GM18870 (cell line): ENCODE measurements around the gene DPP7.

Source experiments
- ATAC-seq: cut with Tn5 transposase; IDR thresholded peaks from one replicate; pipeline ENCODE4 v1.9.1; 2021; ENCODE audit warnings: moderate library complexity; ENCODE audit not compliant: unreplicated experiment

Gene DPP7

DNA sequence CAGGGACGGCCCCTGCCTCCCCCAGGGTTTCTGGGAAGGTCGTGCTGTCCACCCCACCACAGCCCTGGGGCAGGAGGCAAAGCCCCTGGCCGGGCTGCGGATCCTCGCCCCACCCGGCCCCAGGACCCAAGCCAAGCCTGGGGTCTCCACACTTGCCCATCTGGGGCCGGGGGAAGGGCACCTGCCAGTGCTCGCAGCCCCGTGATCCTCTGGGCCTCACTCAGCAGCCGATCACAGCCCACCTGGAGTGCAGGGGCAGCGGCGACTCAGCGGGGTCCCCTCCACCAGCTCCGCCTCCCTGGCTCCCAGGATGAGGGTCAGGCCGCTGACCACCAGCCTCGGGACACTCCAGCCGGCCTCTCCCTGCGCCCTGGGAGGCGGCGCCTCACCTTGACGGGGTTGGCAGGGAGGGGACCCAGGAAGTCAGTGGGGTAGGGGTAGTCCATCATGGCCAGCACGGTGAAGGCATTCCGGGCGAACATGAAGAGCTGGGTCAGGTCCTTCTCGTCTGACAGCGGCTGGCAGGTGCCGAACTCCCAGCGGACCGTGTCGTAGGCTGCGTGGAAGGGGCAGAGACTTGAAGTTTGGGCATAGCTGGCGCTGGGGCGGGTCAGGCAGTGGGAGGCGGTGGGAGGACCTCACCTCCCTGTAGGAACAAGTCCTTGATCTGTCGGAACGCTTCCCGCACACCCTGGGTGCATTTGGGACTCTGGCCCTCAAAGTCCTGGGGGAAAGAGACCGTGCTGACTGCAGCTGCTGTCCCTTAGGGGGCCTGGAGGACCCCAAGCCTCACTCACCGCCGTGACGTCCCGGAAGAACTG is 1.8 kb downstream of the DPP7 start:
- ATAC-seq: no peak

DNA sequence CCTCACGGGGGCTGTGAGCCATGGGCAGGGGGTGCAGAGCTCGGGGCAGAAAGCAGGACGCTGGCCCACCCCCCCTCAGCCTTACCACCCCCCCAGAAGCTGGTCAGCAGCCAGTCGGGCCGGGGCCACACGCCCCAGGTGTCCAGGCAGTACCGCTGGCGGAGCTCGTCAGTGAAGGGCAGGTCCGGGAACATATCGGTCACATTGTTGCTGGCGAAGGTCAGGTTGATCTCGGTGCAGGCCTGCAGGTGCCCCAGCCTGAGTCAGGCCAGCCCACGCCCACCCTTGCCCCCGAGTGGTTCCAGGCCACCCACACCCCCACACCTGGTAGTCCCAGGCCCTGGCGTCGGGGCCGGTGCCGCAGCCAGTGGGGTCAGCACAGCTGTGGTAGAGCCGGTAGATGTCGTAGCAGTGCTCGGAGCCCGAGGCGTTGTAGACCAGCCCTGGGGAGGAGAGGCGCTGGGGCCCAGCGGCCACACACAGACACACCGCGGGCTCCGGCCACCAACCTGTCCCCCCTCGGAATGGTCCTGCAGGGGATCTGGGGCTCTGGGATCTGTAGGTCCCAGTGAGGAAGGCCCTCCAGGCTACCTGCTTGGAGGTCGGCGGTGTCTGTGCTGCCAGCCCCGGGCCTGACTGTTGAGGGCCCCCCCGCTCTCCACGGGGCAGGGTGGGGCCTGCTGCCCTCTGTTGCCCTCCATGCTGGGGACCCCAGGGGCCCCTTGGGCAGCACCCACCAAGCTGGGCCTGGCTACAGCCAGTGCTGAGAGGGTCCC is 2.6 kb downstream of the DPP7 start:
- ATAC-seq: no peak

DNA sequence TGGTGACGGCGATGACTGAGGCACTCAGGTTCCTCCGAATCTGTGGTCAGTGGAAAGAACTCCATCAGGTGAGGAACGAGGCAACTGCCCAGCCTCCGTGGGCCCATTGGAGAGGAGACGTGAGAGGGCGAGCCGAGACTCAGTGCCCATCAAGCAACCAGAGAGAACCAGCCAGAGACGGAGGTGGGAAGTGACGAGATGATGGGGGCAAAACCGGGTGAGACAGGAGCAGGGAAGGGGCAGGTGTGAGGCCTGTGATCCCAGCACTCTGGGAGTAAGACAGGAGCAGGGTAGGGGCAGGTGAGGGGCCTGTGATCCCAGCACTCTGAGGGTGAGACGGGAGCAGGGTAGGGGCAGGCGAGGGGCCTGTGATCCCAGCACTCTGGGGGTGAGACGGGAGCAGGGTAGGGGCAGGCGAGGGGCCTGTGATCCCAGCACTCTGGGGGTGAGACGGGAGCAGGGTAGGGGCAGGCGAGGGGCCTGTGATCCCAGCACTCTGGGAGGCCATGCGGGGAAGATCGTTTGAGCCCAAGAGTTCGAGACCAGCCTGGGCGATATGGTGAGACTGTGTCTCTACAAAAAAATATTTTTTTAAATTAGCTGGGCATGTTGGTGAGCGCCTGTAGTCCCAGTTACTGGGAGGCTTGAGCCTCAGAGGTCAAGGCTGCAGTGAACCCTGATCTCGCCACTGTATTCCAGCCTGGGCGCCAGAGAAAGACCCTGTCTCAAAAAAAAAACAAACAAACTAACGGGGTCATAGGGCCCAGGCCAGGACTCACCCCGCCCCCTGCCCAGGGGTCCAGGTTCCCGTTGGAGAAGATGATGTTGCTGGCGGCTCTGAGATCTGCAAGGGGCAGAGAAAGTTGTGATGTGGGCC is 3.4 kb downstream of the DPP7 start:
- no peak for ATAC-seq

DNA sequence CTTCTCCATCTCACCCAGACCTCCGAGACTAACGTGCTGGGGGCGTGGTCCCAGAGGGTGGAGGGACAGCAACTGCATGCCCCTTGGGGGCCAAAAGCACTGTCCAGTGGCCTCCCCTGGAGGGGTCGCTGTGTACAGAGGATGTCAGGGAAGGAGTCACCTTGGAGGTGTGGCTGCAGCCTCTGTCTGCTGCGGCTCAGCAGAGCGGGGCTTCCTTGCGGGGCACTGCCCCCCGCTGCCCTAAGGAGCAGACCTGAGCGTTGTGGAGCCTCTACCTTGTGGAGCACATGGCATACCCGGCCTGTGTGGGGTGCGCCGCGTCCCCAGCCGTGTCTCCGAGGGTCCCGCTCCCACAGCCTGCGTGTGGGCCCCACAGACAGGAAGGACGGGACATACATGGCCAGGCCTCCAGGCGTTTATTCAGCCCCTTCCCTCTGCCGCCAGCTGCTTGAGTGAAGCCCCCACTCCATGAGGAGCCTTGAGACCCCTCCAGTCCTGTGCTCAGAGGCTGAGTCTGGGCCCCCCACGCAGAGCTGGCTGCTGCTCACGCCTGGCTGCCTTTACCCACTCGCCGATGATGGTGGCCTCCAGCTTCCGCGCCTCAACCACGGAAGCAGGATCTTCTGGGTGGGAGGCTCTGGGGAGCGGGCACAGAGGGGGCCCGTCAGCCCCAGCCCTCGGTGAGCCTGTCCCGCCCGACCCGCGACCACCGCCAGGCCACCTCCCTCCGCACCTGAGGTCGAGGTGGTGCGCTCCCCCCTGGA is 4.2 kb downstream of the DPP7 start:
- no peak for ATAC-seq

DNA sequence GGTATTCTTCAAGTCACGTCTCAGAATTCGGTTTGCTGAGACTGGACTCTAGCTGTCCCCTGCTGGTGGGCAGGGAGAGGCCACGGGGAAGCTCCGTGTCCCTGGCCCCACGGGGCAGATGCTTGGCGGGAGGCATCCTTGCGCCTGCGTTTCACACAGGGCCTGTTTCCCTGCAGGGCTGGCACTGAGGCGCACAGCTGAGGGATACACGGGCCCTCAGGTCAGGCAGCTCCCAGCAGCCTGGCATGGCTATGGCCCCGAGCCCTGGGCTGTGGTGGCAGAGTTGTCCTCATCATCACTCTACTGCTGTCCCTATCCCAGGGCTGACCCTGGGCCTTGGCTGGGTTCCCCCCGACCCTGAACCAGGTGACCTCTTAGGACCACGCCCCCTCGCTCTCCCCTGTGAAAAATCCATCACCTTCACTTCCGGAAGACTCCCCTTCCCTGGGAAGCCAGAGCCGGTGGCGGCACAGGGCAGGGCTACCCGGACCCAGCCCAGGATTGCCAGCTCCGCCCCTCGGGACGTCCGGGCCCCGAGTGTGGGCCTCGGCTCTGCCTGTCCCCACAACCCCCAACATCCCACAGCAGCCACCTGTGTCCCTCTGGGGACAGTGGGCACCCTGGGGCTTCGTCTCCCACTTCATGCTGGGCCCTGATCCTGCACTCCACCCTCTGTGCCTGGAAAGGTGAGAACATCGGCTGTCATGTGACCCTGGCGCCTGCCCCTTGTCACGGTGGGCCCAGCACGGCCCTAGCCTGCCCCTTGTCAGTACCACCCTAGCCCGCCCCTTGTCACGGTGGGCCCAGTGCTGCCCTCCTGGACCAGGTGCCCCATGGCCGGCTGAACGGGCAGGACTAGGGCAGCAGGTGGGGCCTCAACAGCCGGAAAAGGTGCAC is 5.0 kb downstream of the DPP7 start:
- ATAC-seq: no peak

DNA sequence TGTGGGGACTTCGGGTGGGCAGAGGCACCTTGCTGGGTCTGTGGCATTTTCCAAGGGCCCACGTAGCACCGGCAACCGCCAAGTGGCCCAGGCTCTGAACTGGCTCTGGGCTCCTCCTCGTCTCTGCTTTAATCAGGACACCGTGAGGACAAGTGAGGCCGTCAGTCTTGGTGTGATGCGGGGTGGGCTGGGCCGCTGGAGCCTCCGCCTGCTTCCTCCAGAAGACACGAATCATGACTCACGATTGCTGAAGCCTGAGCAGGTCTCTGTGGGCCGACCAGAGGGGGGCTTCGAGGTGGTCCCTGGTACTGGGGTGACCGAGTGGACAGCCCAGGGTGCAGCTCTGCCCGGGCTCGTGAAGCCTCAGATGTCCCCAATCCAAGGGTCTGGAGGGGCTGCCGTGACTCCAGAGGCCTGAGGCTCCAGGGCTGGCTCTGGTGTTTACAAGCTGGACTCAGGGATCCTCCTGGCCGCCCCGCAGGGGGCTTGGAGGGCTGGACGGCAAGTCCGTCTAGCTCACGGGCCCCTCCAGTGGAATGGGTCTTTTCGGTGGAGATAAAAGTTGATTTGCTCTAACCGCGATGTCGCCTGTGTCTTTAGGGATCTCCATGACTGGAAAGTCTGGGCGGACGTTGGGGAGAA is 5.8 kb downstream of the DPP7 start:
- ATAC-seq: no peak

DNA sequence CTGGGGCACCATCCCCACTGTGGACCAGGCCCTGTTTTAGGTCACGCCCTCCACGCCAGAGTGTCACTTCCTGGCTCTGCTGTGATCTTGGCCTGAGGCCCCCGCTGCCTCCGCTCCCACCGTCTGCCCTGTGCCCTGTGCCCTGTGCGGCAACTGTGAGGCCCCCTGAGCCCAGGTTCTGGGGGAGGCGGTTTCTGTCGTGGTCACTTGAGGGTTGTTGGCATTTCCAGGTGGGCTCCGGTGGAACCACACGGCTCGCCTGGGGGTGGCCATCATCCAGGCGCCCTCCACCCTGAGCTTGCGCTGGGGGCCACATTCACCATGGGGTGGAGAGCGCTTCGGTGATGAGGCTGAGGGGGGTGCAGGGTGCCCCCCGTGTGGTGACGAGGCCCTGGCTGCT is 6.6 kb downstream of the DPP7 start:
- ATAC-seq: no peak

DNA sequence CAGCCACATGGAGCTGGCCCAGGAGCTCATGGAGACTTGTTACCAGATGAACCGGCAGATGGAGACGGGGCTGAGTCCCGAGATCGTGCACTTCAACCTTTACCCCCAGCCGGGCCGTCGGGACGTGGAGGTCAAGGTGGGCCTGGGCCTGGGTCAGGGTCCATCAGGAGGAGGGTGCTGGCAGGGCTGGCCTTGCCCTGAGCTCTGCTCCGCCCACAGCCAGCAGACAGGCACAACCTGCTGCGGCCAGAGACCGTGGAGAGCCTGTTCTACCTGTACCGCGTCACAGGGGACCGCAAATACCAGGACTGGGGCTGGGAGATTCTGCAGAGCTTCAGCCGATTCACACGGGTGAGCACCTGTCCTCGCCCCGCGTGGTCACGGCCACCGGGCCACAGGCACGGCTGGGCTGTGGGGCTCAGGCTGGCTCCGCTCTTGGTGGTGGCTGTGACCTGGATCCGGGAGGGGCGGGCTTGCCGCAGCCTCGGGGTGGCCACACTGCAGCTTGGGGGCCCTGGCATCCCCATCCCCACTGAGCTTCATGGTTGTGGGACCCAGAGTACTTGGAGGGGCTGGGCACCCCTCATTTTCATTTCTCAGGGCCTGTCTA is 7.1 kb downstream of the DPP7 start:
- ATAC-seq: no peak

DNA sequence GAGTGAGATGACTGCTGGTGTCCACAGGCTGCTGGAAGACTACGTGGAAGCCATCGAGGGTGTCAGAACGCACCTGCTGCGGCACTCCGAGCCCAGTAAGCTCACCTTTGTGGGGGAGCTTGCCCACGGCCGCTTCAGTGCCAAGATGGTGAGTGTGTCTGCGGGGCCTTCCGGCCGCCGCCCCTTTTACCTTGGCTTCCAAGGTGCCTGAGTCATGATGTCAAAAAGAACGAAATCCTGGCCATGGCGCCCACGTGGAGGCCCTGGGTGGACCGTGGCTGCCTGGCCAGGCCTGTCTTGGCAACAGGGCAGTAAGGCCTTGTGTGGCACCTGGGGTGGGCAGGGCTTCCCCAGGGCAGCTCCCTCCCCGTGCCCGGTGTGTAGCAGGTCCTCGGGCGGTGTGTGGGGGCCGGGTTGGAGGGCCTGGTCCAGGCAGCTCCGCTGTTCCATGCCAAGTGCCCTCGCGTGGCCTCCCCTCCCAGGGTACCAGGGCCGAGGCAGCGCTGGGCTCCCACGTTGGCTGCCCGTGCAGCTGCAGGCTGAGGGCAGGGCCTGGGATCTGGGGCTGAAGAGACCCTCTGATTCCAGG is 7.8 kb downstream of the DPP7 start:
- no peak for ATAC-seq

DNA sequence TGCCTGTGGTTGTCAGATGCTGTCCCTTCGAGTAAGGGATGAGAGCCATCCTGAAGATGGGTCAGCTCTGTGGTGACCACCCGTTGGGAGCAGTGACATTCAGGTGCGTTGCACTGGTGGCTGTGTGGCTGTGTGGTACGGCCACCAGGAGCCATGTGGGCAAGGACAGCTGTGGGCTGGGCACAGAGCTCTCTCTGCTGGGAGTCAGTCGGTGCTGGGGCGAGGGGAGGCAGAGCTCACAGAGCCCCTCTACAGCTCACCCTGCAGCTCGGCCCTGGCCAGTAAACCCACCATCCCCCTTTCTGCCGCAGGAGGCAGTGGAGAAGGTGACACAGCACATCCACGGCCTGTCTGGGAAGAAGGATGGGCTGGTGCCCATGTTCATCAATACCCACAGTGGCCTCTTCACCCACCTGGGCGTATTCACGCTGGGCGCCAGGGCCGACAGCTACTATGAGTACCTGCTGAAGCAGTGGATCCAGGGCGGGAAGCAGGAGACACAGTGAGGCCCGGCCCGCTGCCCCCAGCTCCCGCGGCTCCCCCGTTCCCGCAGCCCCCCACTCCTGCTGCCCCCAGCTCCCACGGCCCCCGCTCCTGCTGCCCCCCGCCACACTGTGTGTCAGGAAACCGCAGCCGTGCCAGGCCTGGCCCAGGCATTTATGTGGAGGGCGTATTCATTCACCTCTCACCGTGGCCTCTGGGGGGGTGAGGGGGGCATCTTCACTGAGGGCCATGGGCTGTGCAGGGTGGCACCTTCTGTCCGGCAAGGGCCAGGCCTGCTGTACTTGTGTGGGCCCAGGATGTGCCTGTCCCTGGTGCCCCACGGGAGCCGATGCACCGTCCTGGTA is 8.5 kb downstream of the DPP7 start:
- ATAC-seq: no peak

DNA sequence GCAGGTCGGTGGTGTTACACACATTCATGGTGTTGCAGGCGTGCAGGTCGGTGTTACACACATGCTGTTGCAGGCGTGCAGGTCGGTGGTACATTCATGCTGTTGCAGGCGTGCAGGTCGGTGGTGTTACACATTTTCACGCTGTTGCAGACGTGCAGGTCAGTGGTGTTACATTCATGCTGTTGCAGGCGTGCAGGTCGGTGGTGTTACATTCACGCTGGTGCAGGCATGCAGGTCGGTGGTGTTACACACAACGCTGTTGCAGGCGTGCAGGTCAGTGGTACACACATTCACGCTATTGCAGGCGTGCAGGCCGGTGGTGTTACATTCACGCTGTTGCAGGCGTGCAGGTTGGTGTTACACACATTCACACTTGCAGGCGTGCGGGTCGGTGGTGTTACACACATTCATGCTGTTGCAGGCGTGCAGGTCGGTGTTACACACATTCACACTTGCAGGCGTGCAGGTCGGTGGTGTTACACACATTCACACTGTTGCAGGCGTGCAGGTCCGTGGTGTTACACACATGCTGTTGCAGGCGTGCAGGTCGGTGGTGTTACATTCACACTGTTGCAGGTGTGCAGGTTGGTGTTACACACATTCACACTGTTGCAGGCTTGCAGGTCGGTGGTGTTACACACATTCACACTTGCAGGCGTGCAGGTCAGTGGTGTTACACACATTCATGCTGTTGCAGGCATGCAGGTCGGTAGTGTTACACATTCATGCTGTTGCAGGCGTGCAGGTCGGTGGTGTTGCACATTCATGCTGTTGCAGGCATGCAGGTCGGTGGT is 11.1 kb downstream of the DPP7 start:
- ATAC-seq: no peak

DNA sequence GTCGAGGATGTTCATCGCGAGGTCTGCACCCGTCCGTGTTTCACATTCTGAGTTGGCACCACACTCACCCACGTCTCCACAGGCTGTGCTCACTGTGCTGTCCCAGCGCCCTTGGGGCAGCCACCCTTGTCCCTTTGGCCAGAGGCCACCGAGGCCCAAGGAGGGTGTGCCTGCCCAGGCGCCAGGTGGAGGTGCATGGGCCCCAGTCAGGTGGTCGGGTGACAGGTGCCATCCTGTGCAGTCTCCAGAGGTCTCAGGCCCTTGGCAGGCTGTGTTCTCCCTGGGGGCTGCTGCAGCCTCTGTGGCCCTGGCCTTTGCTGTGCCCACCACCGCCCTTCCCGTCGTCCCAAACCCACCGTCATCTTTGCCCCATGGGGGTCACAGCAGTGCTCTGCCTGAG is 15.3 kb downstream of the DPP7 start:
- no peak for ATAC-seq

DNA sequence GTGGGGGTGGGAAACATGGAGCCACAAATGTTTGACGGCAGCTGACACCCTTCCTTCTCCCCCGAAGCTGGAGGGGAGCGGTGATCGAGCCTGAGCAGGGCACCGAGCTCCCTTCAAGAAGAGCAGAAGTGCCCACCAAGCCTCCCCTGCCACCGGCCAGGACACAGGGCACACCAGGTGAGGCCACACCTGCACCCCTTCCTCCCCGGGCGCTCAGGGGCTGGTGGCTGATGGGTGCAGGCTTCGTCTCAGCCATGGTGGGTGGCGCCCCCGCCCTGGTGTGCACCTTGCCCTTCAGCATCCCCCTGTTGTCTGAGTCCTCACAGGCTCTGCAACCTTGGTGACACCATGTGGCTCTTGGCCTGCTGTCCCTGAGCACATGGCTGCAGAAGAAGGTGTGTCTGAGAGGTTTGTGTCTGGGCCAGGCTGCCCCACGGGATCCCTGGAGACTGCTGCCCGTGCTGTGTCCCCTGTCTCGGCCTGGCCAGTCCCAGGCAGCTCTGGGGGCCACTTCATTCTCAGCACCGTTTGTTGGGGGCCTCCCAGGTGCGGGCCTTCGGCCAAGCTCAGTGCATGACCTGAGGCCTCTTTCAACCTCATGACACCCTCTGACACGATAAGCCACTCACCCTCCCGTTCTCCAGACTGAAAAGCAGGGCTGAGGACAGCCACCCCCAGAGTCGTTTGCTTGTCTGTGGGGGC is 16.6 kb downstream of the DPP7 start:
- ATAC-seq: no peak

DNA sequence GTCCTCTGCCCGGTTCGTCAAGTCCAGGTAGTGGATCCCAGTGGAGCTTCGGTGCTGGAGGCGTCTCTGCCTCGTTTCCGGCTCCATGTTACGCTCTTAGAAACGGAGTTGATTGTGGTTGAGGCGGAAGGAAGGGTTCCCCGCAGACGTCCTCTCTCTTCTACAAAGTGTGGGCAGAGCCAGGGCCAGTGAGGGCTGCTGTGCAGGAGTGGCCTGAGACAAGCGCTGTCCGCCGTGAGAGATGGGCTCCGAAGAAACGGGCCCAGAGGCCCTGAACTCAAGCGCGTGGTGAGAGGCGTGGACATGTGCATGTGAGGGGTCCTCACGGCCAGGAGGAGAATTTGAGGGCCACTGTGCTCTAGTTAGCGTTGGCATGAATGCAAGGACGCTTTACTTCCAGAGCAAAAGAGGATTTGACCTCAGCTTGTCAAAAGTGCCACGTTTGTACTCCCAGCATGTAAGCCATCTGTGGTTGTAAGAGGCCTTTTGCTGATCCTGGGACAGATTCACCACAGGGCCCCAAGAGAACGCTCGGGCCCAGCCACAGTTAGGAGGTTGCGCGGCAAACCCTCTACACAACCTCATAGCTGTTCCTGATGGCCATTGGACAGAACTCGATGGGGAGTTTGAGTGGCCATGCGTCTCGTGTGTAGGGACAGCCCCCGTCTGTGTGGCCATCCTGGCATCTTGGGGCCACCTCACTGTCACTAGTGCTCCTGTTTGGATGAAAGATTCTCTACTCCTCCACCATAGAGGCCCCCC is 17.6 kb downstream of the DPP7 start:
- no peak for ATAC-seq
